SK-N-SH (cell line): ENCODE data around the gene NAXD. TPM values are rescaled to one million over a fixed set of nuclear protein-coding genes. Genes with fewer than 3 reads are reported as not detected.

ENCODE experiments used
- CTCF ChIA-PET: fragments of 300-600, 350-600 bp; formaldehyde crosslinking; extraction: SDS; loops from one replicate; lab custom pipeline; 2021; lab: Yijun Ruan, JAX
- POLR2A ChIA-PET: fragments of 350-600 bp; sonication (Branson Sonifier 250); formaldehyde crosslinking; extraction: SDS; loops from one replicate; lab custom pipeline; 2020; ENCODE audit warnings: antibody characterized with exemption, inconsistent platforms; lab: Yijun Ruan, JAX
- DNase-seq: peaks from one replicate; pipeline ENCODE4 v3.0.0; 2012
- H2AFZ ChIP-seq: fragments of 200-600 bp; sonication (generic); 2 replicates; pipeline ENCODE4 v1.8.1; 2016; ENCODE audit warnings: antibody characterized with exemption, mild to moderate bottlenecking, low read depth
- H3F3A ChIP-seq: fragments of 200-600 bp; sonication (generic); replicated peaks from 2 replicates; pipeline ENCODE3; 2016; ENCODE audit warnings: antibody characterized with exemption, mild to moderate bottlenecking; ENCODE audit not compliant: insufficient read depth
- H3K27ac ChIP-seq, 2 experiments: fragments of 200-500 bp in 1 of 2; fragments of 200-600 bp in 1 of 2; sonication (Bioruptor generic) in 1 of 2; sonication (generic), shearing (Covaris generic) in 1 of 2; 2 replicates each; pipeline versions ENCODE4 v1.5.1 to v1.6.1; 2014 to 2016; ENCODE audit warnings: low read depth in 2 of 2, inconsistent platforms in 1 of 2, low read length in 1 of 2, mild to moderate bottlenecking in 1 of 2, mixed read lengths in 1 of 2
- H3K27me3 ChIP-seq: fragments of 200-600 bp; sonication (generic), shearing (Covaris generic); 2 replicates; pipeline ENCODE4 v1.6.1; 2016; ENCODE audit warnings: mixed run types; ENCODE audit not compliant: insufficient read depth
- H3K36me3 ChIP-seq, 2 experiments: fragments of 200-500 bp in 1 of 2; fragments of 200-600 bp in 1 of 2; sonication (Bioruptor generic) in 1 of 2; sonication (generic) in 1 of 2; replicated peaks in 1 of 2; 2 replicates each; pipeline versions ENCODE3 to v1.5.1; 2014 to 2016; ENCODE audit warnings: low read length in 1 of 2, mild to moderate bottlenecking in 1 of 2; ENCODE audit not compliant: insufficient read depth in 2 of 2, control insufficient read depth in 1 of 2
- H3K4me1 ChIP-seq, 2 experiments: fragments of 200-500 bp in 1 of 2; fragments of 200-600 bp in 1 of 2; sonication (Bioruptor generic) in 1 of 2; sonication (generic), shearing (Covaris generic) in 1 of 2; 2 replicates each; pipeline versions ENCODE4 v1.5.1 to v1.6.1; 2014 to 2016; ENCODE audit warnings: low read depth in 1 of 2, low read length in 1 of 2, mixed run types in 1 of 2; ENCODE audit not compliant: insufficient read depth in 2 of 2, control insufficient read depth in 1 of 2
- H3K4me2 ChIP-seq: fragments of 200-600 bp; sonication (generic), shearing (Covaris generic); 2 replicates; pipeline ENCODE4 v1.6.1; 2017; ENCODE audit warnings: mixed run types
- H3K4me3 ChIP-seq, 2 experiments: fragments of 200-500 bp in 1 of 2; fragments of 200-600 bp in 1 of 2; sonication (Bioruptor generic) in 1 of 2; sonication (generic), shearing (Covaris generic) in 1 of 2; 2 replicates each; pipeline versions ENCODE4 v1.5.1 to v1.8.1; 2014 to 2016; ENCODE audit warnings: low read depth in 2 of 2, inconsistent platforms in 1 of 2, low read length in 1 of 2, mild to moderate bottlenecking in 1 of 2, mixed read lengths in 1 of 2, moderate library complexity in 1 of 2
- H3K79me2 ChIP-seq: fragments of 200-600 bp; sonication (generic); 2 replicates; pipeline ENCODE4 v1.8.1; 2017; ENCODE audit warnings: mild to moderate bottlenecking; ENCODE audit not compliant: insufficient read depth
- H3K9ac ChIP-seq: fragments of 200-600 bp; sonication (generic); 2 replicates; pipeline ENCODE4 v1.6.1; 2017; ENCODE audit warnings: mixed run types
- H3K9me2 ChIP-seq: fragments of 200-600 bp; sonication (generic); 2 replicates; pipeline ENCODE4 v1.6.1; 2017; ENCODE audit warnings: mixed run types
- H3K9me3 ChIP-seq: fragments of 200-600 bp; sonication (generic); 2 replicates; pipeline ENCODE4 v1.6.1; 2017; ENCODE audit warnings: mixed run types, mild to moderate bottlenecking, moderate library complexity
- H4K20me1 ChIP-seq: fragments of 200-600 bp; sonication (generic); 2 replicates; pipeline ENCODE4 v1.6.1; 2017; ENCODE audit warnings: mild to moderate bottlenecking, mixed run types; ENCODE audit not compliant: insufficient read depth
- ELF1 ChIP-seq: IDR thresholded peaks from 2 replicates; pipeline ENCODE4 v1.4.0; 2012
- FOSL2 ChIP-seq: IDR thresholded peaks from 2 replicates; pipeline ENCODE4 v1.4.0; 2012; ENCODE audit warnings: low read depth, mild to moderate bottlenecking, moderate library complexity, borderline replicate concordance
- FOXJ3 ChIP-seq: sonication (generic); formaldehyde crosslinking; IDR thresholded peaks from 2 replicates; pipeline ENCODE4 v1.5.1; 2020; ENCODE audit warnings: mild to moderate bottlenecking, missing genetic modification reagents
- FOXM1 ChIP-seq: IDR thresholded peaks from 2 replicates; pipeline ENCODE4 v1.4.0; 2012; ENCODE audit warnings: low read depth, mild to moderate bottlenecking
- GABPA ChIP-seq: IDR thresholded peaks from 2 replicates; pipeline ENCODE4 v1.4.0; 2012; ENCODE audit warnings: low read depth, mild to moderate bottlenecking
- MAX ChIP-seq: IDR thresholded peaks from 2 replicates; pipeline ENCODE4 v1.4.0; 2012; ENCODE audit warnings: low read depth
- POLR2AphosphoS5 ChIP-seq: IDR thresholded peaks from 2 replicates; pipeline ENCODE4 v1.6.1; 2012; ENCODE audit warnings: low read depth, low read length
- RCOR1 ChIP-seq: fragments of 150-350 bp; IDR thresholded peaks from 2 replicates; pipeline ENCODE4 v1.6.1; 2017; ENCODE audit warnings: antibody characterized with exemption, low read length
- RXRA ChIP-seq: IDR thresholded peaks from 2 replicates; pipeline ENCODE4 v1.4.0; 2012; ENCODE audit warnings: low read depth, mild to moderate bottlenecking, borderline replicate concordance
- TCF12 ChIP-seq: IDR thresholded peaks from 2 replicates; pipeline ENCODE4 v1.4.0; 2012
- YY1 ChIP-seq: IDR thresholded peaks from 2 replicates; pipeline ENCODE4 v1.4.0; 2012; ENCODE audit warnings: low read depth, mild to moderate bottlenecking
- ZBTB33 ChIP-seq: IDR thresholded peaks from 2 replicates; pipeline ENCODE4 v1.4.0; 2012; ENCODE audit warnings: low read depth, borderline replicate concordance
- WGBS: methylation state at CpG from one replicate; pipeline ENCODE4 v1.1.6; 2017; ENCODE audit warnings: low lambda C conversion rate; 5-methylcytosine and 5-hydroxymethylcytosine counted together
- polyA plus RNA-seq, 3 experiments: library from polyadenylated mRNA; depleted of rRNA; stranded (reverse); fragments of >200 nt; gene quantifications; 2 replicates each; pipeline ENCODE4 v1.2.3, GENCODE V29; 2012
- TF ChIP-seq, protein P1 (sequence below): IDR thresholded peaks from 2 replicates; pipeline ENCODE4 v1.6.1; 2012; ENCODE audit warnings: mild to moderate bottlenecking, low read depth, low read length, moderate library complexity
- TF ChIP-seq, protein P2 (sequence below): IDR thresholded peaks from 2 replicates; pipeline ENCODE4 v1.4.0; 2012; ENCODE audit warnings: low read depth, borderline replicate concordance

NAXD gene
- polyA plus RNA-seq, 1 of the 3 experiments (the other 2 are of a cell fraction): 32.4 TPM

DNA sequence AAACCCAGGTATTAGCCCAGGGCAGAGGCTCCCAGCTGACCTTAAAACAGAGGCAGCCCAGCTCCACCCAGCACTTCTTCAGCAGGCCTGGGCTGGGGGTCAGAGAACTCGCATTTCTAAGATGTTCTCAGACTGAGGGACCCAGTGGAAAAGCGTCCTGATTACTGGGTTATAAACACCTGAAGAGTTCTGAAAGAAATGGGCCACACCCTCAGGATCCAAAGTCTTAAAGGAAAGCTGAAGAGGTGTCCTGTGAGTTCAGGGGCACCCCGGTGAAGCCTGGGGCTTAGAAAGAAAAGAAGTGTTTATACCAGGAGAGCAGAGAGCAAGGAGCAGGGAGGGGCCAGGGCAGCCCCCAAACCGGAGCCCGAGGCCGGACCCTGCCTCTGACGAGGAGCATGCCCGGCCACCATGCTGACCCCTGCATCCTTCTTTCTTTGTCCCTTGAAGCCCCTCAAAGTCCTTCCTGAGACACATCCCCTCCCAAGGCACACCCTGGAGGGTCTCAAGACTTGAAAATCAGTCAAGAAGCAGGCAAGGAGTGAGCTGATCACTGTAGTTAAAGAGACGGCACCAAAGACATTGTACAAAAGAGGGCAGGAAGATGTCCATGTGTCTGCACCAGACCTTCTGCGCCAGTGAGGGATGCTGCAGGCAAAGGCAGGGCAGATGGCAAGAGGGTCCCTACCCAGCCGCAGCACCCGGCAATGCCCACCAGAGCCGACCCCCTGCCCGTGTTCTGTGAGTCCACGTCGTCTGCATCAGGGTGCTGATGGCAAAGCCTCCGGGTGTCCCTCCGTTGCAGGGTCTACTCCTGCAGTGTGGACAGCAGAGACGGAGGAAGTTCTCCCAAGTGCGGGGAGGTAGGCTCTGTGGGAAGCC, 43.2 kb upstream of the NAXD start:
- Histone ChIP-seq H3K79me2 (no peaks in the 10 kb centered on the region), H3K27ac (no peak overlapping the region), H4K20me1 (no peaks in the 10 kb centered on the region), H3K36me3 (no peaks in the 10 kb centered on the region), H3K4me1 (peaks cover 0 to 4% of the 10 kb centered on the region in 2 experiments; a peak in 1 of 4 replicates), H3K9me2 (no peaks in the 10 kb centered on the region), H3K27me3 (peaks cover 12% of the 10 kb centered on the region; the same call in 1 of the 2 replicates), H3K9me3 (no peaks in the 10 kb centered on the region), H3K4me3 (no peak overlapping the region), H3F3A (no peaks in the 10 kb centered on the region), H2AFZ (no peak overlapping the region), H3K4me2 (no peak overlapping the region), H3K9ac (no peak overlapping the region)
- CTCF ChIA-PET: no interaction called here
- DNase-seq: no peak
- 69% methylated on average over 20 of the region's 20 CpGs for WGBS
- POLR2A ChIA-PET: no interaction called here
- no peak for TF ChIP-seq MAX
- TF ChIP-seq FOXM1: no peak
- no peak for TF ChIP-seq ELF1
- no peak for TF ChIP-seq GABPA
- no peak for TF ChIP-seq FOSL2

DNA sequence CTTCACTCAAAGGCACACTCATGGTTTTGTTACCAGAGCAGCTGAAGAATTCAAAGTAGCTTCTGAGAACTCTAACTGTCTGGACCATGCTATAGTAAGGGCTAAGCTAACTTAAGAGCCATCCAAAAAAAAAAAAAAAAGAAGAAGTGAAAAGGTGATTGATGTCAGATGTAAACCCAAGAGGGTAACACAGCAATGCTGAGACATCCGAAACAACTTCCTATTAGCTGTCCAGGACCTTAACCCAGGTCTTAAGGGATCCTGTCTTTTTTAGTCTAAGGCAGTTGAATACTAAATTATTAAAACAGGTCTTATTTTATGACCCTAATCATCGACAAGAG, 42.6 kb upstream of the NAXD start:
- no peak overlapping the region for H3K4me3 ChIP-seq
- peaks cover 0 to 4% of the 10 kb centered on the region in 2 experiments; a peak in 1 of 4 replicates for H3K4me1 ChIP-seq
- H3F3A ChIP-seq: no peaks in the 10 kb centered on the region
- H3K9me3 ChIP-seq: no peaks in the 10 kb centered on the region
- ChIA-PET CTCF (interaction anchor here (0.6 kb wide), 1 partner anchor 117 kb away, joined by 3 read pairs; no protein-coding TSS in a partner anchor), POLR2A (no interaction called here)
- H3K27me3 ChIP-seq: peaks cover 12% of the 10 kb centered on the region; the same call in 1 of the 2 replicates
- H2AFZ ChIP-seq: no peak overlapping the region
- no peak overlapping the region for H3K27ac ChIP-seq
- H3K9ac ChIP-seq: no peak overlapping the region
- H3K79me2 ChIP-seq: no peaks in the 10 kb centered on the region
- no peak overlapping the region for H3K4me2 ChIP-seq
- WGBS: 80% methylated on average over 2 of the region's 2 CpGs
- no peaks in the 10 kb centered on the region for H3K36me3 ChIP-seq
- no peak for DNase-seq
- H3K9me2 ChIP-seq: no peaks in the 10 kb centered on the region
- TF ChIP-seq, protein P1, sequence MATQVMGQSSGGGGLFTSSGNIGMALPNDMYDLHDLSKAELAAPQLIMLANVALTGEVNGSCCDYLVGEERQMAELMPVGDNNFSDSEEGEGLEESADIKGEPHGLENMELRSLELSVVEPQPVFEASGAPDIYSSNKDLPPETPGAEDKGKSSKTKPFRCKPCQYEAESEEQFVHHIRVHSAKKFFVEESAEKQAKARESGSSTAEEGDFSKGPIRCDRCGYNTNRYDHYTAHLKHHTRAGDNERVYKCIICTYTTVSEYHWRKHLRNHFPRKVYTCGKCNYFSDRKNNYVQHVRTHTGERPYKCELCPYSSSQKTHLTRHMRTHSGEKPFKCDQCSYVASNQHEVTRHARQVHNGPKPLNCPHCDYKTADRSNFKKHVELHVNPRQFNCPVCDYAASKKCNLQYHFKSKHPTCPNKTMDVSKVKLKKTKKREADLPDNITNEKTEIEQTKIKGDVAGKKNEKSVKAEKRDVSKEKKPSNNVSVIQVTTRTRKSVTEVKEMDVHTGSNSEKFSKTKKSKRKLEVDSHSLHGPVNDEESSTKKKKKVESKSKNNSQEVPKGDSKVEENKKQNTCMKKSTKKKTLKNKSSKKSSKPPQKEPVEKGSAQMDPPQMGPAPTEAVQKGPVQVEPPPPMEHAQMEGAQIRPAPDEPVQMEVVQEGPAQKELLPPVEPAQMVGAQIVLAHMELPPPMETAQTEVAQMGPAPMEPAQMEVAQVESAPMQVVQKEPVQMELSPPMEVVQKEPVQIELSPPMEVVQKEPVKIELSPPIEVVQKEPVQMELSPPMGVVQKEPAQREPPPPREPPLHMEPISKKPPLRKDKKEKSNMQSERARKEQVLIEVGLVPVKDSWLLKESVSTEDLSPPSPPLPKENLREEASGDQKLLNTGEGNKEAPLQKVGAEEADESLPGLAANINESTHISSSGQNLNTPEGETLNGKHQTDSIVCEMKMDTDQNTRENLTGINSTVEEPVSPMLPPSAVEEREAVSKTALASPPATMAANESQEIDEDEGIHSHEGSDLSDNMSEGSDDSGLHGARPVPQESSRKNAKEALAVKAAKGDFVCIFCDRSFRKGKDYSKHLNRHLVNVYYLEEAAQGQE: no peak
- no peak for TF ChIP-seq TCF12
- TF ChIP-seq YY1: no peak
- no peak for TF ChIP-seq FOXJ3 (CRISPR knock-in tag)
- TF ChIP-seq RXRA: no peak
- TF ChIP-seq ELF1: no peak
- no peak for TF ChIP-seq ZBTB33
- TF ChIP-seq RCOR1: no peak
- TF ChIP-seq, protein P2, sequence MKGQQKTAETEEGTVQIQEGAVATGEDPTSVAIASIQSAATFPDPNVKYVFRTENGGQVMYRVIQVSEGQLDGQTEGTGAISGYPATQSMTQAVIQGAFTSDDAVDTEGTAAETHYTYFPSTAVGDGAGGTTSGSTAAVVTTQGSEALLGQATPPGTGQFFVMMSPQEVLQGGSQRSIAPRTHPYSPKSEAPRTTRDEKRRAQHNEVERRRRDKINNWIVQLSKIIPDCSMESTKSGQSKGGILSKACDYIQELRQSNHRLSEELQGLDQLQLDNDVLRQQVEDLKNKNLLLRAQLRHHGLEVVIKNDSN: no peak
- no peak for TF ChIP-seq POLR2AphosphoS5
- no peaks in the 10 kb centered on the region for H4K20me1 ChIP-seq
